Esophagus squamous epithelium (tissue), 5 donors: Measurements from ENCODE around the gene GSG1L. TPM values are rescaled to one million over a fixed set of nuclear protein-coding genes. Genes with fewer than 3 reads are reported as not detected.

ENCODE experiments used
- DNase-seq: peaks from one replicate; lab custom pipeline; 2025; lab: John Stamatoyannopoulos, UW
- H3K27ac ChIP-seq, 4 donors: fragments of 200-600 bp; sonication (generic); one replicate each; pipeline ENCODE4 v1.5.1; 2016 to 2019; ENCODE audit warnings: mild to moderate bottlenecking in 1 of 4
- H3K27me3 ChIP-seq, 4 donors: fragments of 200-600 bp; sonication (generic); 1 replicate in 3 of 4; 2 replicates in 1 of 4; pipeline versions ENCODE4 v1.5.1 to v1.6.0; 2017 to 2021; ENCODE audit warnings: antibody characterized with exemption in 1 of 4
- H3K36me3 ChIP-seq, 3 donors: fragments of 200-600 bp; sonication (generic); one replicate each; pipeline ENCODE4 v1.5.1; 2016 to 2019
- H3K4me1 ChIP-seq, 3 donors: fragments of 200-600 bp; sonication (generic); one replicate each; pipeline ENCODE4 v1.5.1; 2017 to 2019
- H3K4me3 ChIP-seq, 4 donors: fragments of 200-600 bp; sonication (generic); 1 replicate in 3 of 4; 2 replicates in 1 of 4; pipeline ENCODE4 v1.5.1; 2016 to 2019; ENCODE audit warnings: mild to moderate bottlenecking in 2 of 4, moderate library complexity in 1 of 4
- H3K9me3 ChIP-seq, 3 donors: fragments of 200-600 bp; sonication (generic); one replicate each; pipeline ENCODE4 v1.5.1; 2016 to 2019
- POLR2A ChIP-seq, 4 donors: fragments of 450-650 bp; IDR thresholded peaks; one replicate each; pipeline ENCODE4 v1.6.1; 2017; ENCODE audit warnings: antibody characterized with exemption in 4 of 4, mild to moderate bottlenecking in 4 of 4, moderate library complexity in 3 of 4
- WGBS, 2 donors: methylation state at CpG; one replicate each; pipeline ENCODE4 v1.1.5; 2018; 5-methylcytosine and 5-hydroxymethylcytosine counted together
- intact Hi-C: fragments of 100-400 bp; cut with DNase I; formaldehyde crosslinking; loops from one replicate; pipeline ENCODE4 v1.15.0; 2022
- total RNA-seq, 4 donors: library from RNA; depleted of rRNA; stranded (reverse); fragments of >200 nt; gene quantifications; one replicate each; pipeline ENCODE4 v1.1.0, GENCODE V29; 2016
- TF ChIP-seq, protein P1 (sequence below), 6 experiments: fragments of 450-650 bp in 4 of 6; fragments of 200-600 bp in 2 of 6; sonication (generic) in 2 of 6; IDR thresholded peaks; one replicate each; pipeline ENCODE4 v1.5.1; 2016 to 2019; ENCODE audit warnings: antibody characterized with exemption in 6 of 6, mild to moderate bottlenecking in 4 of 6, moderate library complexity in 4 of 6
- donor health status: DM: yes; HTN: yes; CAD: no.

The GSG1L gene
- total RNA-seq, 4 donors from 2014 or later: under 0.01 to 0.21 TPM; not detected in 2

DNA sequence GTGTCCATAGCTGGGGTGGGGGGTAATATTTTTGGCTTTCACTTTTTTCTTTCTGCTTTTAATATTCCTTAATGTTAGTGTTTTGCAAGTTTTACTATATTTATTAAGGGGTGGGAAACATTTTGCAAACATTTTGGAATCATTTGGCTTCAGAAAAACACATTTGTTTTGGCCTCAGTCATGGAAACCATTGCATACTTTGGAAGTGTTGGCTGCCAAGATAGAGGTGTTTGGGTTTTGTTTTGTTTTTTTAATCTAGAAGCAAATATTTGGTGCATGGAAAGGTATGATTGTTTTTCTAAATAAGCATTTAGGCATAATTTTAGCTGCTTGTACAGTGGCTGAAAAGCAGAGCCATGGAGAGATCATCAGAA lies 270.3 kb downstream of the GSG1L start:
- DNase-seq: no peak
- H3K36me3 ChIP-seq: no peaks in the 10 kb centered on the region
- no peaks in the 10 kb centered on the region for H3K9me3 ChIP-seq
- intact Hi-C loops: no loop called here
- no peak overlapping the region for H3K27ac ChIP-seq
- H3K4me1 ChIP-seq: no peaks in the 10 kb centered on the region
- no peak overlapping the region for H3K4me3 ChIP-seq
- peaks cover 0 to 7% (median 0%) of the 10 kb centered on the region in 4 donors for H3K27me3 ChIP-seq
- TF ChIP-seq POLR2A (IDR thresholded peaks at IDR 0.05): no peak
- TF ChIP-seq, protein P1, sequence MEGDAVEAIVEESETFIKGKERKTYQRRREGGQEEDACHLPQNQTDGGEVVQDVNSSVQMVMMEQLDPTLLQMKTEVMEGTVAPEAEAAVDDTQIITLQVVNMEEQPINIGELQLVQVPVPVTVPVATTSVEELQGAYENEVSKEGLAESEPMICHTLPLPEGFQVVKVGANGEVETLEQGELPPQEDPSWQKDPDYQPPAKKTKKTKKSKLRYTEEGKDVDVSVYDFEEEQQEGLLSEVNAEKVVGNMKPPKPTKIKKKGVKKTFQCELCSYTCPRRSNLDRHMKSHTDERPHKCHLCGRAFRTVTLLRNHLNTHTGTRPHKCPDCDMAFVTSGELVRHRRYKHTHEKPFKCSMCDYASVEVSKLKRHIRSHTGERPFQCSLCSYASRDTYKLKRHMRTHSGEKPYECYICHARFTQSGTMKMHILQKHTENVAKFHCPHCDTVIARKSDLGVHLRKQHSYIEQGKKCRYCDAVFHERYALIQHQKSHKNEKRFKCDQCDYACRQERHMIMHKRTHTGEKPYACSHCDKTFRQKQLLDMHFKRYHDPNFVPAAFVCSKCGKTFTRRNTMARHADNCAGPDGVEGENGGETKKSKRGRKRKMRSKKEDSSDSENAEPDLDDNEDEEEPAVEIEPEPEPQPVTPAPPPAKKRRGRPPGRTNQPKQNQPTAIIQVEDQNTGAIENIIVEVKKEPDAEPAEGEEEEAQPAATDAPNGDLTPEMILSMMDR (IDR thresholded peaks at IDR 0.05): no peak

DNA sequence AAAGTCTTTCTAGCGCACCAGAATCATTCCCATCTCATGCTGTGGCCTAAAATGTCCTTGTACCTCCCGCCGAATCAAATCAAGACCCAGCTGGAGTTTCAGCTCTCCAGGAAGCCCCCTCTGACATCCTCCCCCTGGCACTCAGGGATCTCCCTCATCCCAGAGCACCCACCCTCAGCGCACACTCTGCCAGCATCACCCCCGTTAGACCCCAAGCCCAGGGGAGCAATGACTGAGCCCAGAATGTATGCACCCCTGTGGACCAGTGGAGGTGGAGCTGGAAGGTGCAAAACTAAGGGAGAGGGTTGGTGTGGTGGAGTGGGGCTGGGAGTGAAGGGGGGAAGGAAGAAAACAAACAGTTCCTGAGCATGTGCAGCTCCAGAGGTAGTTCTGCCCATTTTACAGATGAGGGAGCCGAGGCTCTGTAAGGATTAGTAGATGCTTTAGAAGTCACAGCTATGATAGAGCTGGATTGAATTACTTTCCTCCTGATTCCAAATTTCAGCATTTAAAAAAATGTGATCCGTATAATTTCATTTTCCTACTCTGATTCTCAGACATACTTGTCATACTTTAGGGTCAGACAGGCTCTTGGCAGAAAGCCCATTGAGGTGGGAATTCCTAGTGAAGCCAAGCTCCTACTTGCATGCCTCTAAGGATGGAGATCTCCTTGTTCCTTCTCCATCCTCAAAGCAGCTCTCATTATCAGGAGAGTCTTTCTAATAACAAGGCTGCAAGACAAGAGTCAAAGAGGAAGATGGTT lies 270.8 kb downstream of the GSG1L start:
- TF ChIP-seq, protein P1 (IDR thresholded peaks at IDR 0.05): no peak
- TF ChIP-seq POLR2A (IDR thresholded peaks at IDR 0.05): no peak
- peaks cover 0 to 7% (median 0%) of the 10 kb centered on the region in 4 donors for H3K27me3 ChIP-seq
- no peak overlapping the region for H3K27ac ChIP-seq
- H3K36me3 ChIP-seq: no peaks in the 10 kb centered on the region
- intact Hi-C loops: no loop called here
- H3K9me3 ChIP-seq: no peaks in the 10 kb centered on the region
- H3K4me1 ChIP-seq: no peaks in the 10 kb centered on the region
- WGBS, 2 donors: 80 to 85% methylated on average over 5 to 7 of the region's 7 CpGs
- DNase-seq: no peak
- H3K4me3 ChIP-seq: no peak overlapping the region

DNA sequence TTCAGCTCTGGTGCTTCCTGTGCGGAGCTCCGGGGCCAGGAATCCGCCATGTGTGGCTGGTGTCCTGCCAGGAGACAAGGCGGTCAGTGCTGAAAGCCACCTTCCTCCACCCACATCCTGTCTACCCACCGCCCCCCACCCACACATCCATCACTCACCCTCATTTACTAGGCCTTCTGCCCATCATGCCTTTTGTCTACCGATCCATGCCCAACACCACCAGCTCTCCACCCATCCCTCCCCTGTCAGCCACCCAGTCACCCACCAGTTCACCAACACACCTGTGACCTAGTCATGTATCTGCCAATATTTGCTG lies 272.2 kb downstream of the GSG1L start:
- Histone ChIP-seq H3K4me3 (no peak overlapping the region), H3K9me3 (no peaks in the 10 kb centered on the region), H3K36me3 (no peaks in the 10 kb centered on the region), H3K27ac (no peak overlapping the region), H3K27me3 (peaks cover 0 to 3% (median 0%) of the 10 kb centered on the region in 4 donors), H3K4me1 (no peaks in the 10 kb centered on the region)
- no peak for DNase-seq
- intact Hi-C loops: no loop called here
- 76 to 88% methylated on average over 5 to 6 of the region's 6 CpGs for WGBS, 2 donors
- TF ChIP-seq, protein P1 (IDR thresholded peaks at IDR 0.05): no peak
- no peak for TF ChIP-seq POLR2A (IDR thresholded peaks at IDR 0.05)

DNA sequence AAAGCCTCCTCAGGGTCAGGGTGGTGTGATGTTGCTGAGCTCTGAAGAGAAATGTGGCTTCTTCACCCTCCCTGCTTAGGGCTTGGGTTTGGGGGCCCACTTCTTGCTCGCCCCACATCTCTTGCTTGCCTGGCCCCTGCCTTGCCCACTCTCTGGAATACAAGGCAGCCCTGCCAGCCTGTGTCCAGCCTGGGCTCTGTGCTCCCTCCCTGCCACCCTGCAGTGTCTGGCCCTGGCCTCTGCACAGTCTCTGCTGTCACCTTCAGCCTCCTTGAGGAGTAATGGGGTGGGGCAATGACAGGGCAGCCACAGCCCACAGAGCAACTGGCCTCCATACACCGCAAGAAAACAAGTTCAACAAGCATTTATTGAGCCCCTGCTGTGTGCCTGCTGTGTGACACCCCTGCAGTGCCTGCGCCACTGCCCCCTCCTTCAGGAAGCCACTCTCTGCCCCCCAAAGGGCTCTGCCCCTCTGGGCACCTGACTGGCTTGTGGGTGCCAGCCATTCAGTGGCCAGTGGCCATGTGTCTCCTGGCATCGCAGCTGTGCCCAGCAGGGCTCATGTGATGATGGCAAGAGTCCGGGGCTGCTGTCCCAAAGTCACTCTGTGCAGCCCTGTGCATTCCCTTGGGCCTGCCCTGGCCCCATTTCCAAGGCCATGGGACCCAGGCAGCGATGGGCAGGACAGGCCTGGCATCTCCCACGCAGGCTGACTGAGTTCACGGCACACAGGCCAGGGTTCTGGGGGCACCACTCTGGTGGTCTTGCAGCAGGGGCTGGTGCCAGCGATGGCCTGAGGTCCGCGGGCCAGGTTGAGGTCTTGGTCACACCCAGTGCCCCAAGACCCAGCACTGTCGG lies 272.7 kb downstream of the GSG1L start:
- Histone ChIP-seq H3K4me1 (no peaks in the 10 kb centered on the region), H3K36me3 (no peaks in the 10 kb centered on the region), H3K9me3 (no peaks in the 10 kb centered on the region), H3K27ac (no peak overlapping the region), H3K4me3 (no peak overlapping the region), H3K27me3 (no peaks in the 10 kb centered on the region)
- 69 to 83% methylated on average over 2 to 3 of the region's 12 CpGs for WGBS, 2 donors
- no peak for TF ChIP-seq POLR2A (IDR thresholded peaks at IDR 0.05)
- TF ChIP-seq, protein P1 (IDR thresholded peaks at IDR 0.05): no peak
- DNase-seq: no peak
- intact Hi-C loops: no loop called here
